ENCODE results near the gene APCDD1. TPM values are rescaled to one million over a fixed set of nuclear protein-coding genes. Genes with fewer than 3 reads are reported as not detected.

APCDD1 gene
- total RNA-seq, 2 donors from 2014 or later: 53.3 to 73.2 TPM

DNA sequence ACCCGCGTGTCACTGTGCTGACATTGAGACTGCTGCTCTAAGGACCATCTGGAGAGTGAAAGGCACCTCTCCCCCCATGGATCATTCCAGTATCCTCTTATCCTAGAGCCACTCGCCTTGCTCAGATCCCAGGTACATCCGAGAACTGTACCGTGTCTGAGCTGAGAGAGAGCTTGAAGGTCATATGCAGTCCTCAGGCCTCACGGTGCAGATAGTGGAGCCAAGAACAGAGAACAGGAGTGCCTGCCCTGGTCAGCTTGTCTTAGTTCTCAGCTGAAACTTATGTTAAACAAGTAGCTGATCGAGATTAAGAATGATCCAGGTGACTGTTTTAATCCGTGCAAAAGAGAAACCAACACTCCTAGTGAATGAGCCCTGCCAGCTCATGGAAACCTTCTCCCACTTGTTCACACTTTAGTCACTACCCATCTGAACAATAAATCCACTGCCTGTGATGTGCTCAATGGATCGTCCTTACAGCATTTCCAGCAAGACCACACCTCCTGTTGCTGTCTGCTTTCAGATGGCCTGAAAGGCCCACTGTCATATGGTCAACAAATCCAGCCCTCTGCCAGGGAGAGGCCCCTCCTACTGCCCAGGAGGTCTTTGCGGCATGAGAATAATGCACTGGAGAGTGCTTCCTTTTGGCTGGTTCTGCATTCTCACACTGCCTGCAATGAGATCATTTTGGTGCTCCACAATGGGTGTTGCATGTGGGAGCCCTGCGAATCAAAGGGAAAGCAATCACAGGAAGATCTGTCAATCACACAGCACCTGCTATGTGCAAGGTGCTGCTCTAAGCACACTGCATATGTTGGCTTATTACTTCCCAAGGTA, 43.7 kb upstream of the APCDD1 start:
- no peak for DNase-seq (ENCODE audit: low spot score)
- H3K4me1 ChIP-seq: peaks cover 0 to 8% of the 10 kb centered on the region in 2 donors
- no peak overlapping the region for H3K4me3 ChIP-seq
- H3K9me3 ChIP-seq: no peaks in the 10 kb centered on the region
- TF ChIP-seq, protein P1, sequence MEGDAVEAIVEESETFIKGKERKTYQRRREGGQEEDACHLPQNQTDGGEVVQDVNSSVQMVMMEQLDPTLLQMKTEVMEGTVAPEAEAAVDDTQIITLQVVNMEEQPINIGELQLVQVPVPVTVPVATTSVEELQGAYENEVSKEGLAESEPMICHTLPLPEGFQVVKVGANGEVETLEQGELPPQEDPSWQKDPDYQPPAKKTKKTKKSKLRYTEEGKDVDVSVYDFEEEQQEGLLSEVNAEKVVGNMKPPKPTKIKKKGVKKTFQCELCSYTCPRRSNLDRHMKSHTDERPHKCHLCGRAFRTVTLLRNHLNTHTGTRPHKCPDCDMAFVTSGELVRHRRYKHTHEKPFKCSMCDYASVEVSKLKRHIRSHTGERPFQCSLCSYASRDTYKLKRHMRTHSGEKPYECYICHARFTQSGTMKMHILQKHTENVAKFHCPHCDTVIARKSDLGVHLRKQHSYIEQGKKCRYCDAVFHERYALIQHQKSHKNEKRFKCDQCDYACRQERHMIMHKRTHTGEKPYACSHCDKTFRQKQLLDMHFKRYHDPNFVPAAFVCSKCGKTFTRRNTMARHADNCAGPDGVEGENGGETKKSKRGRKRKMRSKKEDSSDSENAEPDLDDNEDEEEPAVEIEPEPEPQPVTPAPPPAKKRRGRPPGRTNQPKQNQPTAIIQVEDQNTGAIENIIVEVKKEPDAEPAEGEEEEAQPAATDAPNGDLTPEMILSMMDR (IDR thresholded peaks at IDR 0.05): no peak
- H3K36me3 ChIP-seq: no peaks in the 10 kb centered on the region
- no peak overlapping the region for H3K27ac ChIP-seq
- no peaks in the 10 kb centered on the region for H3K27me3 ChIP-seq

DNA sequence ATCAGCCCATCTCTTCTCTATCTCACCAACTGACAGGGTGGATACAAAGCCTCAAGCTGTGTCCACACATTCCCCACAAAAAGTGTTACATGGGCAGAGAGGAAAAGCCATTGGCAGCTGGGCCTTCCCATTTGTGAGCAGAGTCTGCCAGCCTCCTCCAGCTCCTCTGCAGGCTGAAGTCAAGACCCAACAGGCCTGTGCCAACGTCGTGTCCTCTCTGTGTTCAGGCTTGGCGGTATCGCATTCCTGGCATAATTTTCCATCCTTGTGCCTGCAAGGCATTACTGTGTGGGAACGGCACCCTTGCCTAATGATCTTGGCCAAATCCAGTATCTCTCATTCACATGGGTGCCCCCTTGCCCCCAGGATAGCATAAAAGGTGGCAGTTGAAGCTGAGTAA, 41.5 kb upstream of the APCDD1 start:
- DNase-seq (ENCODE audit: low spot score): no peak
- Histone ChIP-seq H3K27ac (no peak overlapping the region), H3K4me3 (no peak overlapping the region), H3K9me3 (no peaks in the 10 kb centered on the region), H3K4me1 (no peaks in the 10 kb centered on the region), H3K36me3 (no peaks in the 10 kb centered on the region), H3K27me3 (no peaks in the 10 kb centered on the region)
- TF ChIP-seq, protein P1 (IDR thresholded peaks at IDR 0.05): no peak

DNA sequence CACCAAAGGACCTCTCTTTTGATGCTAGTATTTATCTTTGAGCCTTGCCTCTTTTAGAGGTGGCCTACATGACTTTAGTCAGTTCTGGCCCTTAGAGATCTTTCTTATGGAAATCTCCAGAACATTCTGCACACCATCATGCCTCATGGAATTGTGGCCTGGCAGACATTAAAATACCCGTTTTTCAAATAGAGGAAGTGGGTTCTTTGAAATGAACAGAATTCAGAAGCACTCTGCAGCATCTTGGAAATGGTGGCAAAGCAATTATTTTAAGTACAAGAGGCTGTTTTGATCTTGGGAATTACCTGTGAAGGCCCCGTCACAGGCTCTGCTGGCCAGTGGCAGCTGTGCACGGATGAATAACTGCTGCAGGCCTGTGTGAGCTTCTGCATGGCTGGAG, 40.7 kb upstream of the APCDD1 start:
- H3K9me3 ChIP-seq: no peaks in the 10 kb centered on the region
- H3K36me3 ChIP-seq: no peaks in the 10 kb centered on the region
- no peak for DNase-seq (ENCODE audit: low spot score)
- H3K27ac ChIP-seq: no peak overlapping the region
- TF ChIP-seq, protein P1 (IDR thresholded peaks at IDR 0.05): no peak
- H3K4me1 ChIP-seq: no peaks in the 10 kb centered on the region
- H3K4me3 ChIP-seq: no peak overlapping the region
- H3K27me3 ChIP-seq: no peaks in the 10 kb centered on the region

DNA sequence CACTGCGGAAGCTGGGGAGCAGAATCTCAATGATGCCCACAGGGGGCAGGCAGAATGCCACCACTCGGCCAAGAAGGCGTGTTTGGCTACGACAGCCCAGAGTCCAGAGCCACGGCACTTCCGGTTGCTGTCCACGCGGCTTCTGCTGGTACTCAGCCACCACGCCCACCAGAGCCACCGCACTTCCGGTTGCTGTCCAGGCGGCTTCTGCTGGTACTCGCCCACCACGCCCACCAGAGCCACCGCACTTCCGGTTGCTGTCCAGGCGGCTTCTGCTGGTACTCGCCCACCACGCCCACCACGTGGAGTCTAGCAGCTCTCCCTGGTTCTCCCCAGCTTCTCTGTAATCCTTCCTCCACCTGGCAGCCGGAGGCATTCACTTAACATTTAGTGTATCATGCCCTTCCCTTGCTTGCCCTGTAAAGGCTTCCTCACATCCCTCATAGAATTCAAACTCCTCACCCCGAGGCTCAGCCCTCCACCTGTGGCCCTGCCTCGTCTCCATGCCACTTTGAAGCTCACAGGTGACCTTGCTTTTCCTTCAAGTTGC, 40.1 kb upstream of the APCDD1 start:
- TF ChIP-seq, protein P1 (IDR thresholded peaks at IDR 0.05): no peak
- Histone ChIP-seq H3K4me3 (no peak overlapping the region), H3K36me3 (no peaks in the 10 kb centered on the region), H3K27me3 (no peaks in the 10 kb centered on the region), H3K4me1 (no peaks in the 10 kb centered on the region), H3K27ac (no peak overlapping the region), H3K9me3 (no peaks in the 10 kb centered on the region)
- no peak for DNase-seq (ENCODE audit: low spot score)

DNA sequence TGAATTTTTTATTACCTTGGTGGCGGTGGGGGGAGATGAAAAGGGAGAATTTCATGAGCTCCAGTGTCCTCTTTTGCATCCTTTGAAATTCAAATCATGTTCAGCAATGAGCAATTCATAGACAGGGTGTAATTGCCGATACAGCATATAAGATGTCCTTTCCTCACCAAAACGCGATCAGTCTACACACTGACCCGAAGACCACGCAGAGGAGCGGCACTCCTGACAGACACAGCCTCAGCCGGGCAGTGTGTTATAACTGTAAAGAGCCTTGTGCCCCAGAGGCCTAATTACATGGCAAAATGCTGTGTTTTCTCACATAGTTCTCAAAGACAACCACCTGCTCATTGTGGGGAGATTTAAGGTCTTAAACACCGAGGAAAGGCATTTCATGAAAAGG, 38.4 kb upstream of the APCDD1 start:
- Histone ChIP-seq H3K36me3 (no peaks in the 10 kb centered on the region), H3K4me1 (no peaks in the 10 kb centered on the region), H3K9me3 (no peaks in the 10 kb centered on the region), H3K27ac (no peak overlapping the region), H3K27me3 (no peaks in the 10 kb centered on the region), H3K4me3 (no peak overlapping the region)
- TF ChIP-seq, protein P1 (IDR thresholded peaks at IDR 0.05): no peak
- DNase-seq (ENCODE audit: low spot score): no peak
